Measurements from ENCODE around the gene CLSTN3. TPM values are rescaled to one million over a fixed set of nuclear protein-coding genes. Genes with fewer than 3 reads are reported as not detected.

CLSTN3 gene
- total and polyA plus RNA-seq, 10 of the 15 experiments (the other 5 are each of a cell fraction or from before 2014, with no cell fraction given), result 0.09 to 35.9 (median 11.3) TPM

- no peak for TF ChIP-seq YBX1 (IDR thresholded peaks at IDR 0.05)
- TF ChIP-seq EGR1 (IDR thresholded peaks at IDR 0.05; ENCODE audit: borderline replicate concordance in 1 of 2, low read depth in 2 of 2, low read length in 2 of 2), result no peak
- TF ChIP-seq, protein P1, sequence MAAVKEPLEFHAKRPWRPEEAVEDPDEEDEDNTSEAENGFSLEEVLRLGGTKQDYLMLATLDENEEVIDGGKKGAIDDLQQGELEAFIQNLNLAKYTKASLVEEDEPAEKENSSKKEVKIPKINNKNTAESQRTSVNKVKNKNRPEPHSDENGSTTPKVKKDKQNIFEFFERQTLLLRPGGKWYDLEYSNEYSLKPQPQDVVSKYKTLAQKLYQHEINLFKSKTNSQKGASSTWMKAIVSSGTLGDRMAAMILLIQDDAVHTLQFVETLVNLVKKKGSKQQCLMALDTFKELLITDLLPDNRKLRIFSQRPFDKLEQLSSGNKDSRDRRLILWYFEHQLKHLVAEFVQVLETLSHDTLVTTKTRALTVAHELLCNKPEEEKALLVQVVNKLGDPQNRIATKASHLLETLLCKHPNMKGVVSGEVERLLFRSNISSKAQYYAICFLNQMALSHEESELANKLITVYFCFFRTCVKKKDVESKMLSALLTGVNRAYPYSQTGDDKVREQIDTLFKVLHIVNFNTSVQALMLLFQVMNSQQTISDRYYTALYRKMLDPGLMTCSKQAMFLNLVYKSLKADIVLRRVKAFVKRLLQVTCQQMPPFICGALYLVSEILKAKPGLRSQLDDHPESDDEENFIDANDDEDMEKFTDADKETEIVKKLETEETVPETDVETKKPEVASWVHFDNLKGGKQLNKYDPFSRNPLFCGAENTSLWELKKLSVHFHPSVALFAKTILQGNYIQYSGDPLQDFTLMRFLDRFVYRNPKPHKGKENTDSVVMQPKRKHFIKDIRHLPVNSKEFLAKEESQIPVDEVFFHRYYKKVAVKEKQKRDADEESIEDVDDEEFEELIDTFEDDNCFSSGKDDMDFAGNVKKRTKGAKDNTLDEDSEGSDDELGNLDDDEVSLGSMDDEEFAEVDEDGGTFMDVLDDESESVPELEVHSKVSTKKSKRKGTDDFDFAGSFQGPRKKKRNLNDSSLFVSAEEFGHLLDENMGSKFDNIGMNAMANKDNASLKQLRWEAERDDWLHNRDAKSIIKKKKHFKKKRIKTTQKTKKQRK (IDR thresholded peaks at IDR 0.05; ENCODE audit: low read depth, low read length), result no peak
Observed at GRCh38 chr12:7123806-7124522, 6.2 kb upstream of the CLSTN3 start (continued).

DNA sequence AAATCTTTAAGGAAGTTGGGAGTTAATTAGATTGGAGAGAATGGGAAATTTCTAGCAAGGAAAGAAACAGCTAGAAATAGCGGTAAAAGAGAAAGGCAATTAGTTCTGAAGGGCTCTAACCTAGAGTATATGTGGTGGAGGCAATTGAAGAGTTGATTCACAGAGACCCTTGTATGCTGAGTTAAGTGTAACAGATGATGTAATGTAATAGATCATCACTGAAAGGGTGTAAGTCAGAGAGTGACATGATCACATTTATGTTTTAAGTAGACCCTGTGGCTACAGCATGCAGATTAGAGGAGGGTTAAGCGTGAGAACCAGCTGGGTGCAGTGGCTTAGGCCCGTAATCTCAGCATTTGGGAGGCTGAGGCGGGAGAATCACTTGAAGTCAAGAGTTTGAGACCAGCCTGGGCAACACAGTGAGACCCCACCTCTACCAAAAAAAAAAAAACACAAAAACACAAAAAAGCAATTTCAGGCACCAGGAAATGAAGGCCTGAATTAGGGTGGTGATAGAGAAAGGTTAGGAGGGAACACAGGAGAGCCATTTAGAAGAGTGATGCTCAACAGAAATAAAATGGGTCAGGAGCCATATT, 4.4 kb upstream of the CLSTN3 start:
- SMC1A ChIA-PET (ENCODE audit: uncharacterized antibody, unreplicated experiment), result interaction anchor here (0.7 to 1.2 kb wide), 3 partner anchors 9 to 19 kb away, joined by 3 to 4 read pairs (median 3); no protein-coding TSS in a partner anchor

More for the DNA sequence above, 4.4 kb upstream of the CLSTN3 start:
- H3K9me3 ChIP-seq (replicated peaks; ENCODE audit: control insufficient read depth, insufficient read depth, low read length), result no peaks in the 10 kb centered on the region
- no peak overlapping the region for H3K9ac ChIP-seq (ENCODE audit: control insufficient read depth, insufficient read depth, low read length)
- ChIA-PET POLR2A (interaction anchor here (0.7 to 0.9 kb wide), 3 partner anchors 13 to 655 kb away, joined by 3 to 4 read pairs (median 3); no protein-coding TSS in a partner anchor), CTCF (interaction anchor here (1.5 to 5.1 kb wide), 3 partner anchors 13 to 19 kb away, joined by 3 to 21 read pairs (median 6); no protein-coding TSS in a partner anchor), RAD21 (ENCODE audit: unreplicated experiment) (no interaction called here)
- TF ChIP-seq SMAD1 (IDR thresholded peaks at IDR 0.05; ENCODE audit: low read depth, partially characterized antibody), result no peak
- H3K27me3 ChIP-seq (replicated peaks in 1 of 2; ENCODE audit: control insufficient read depth in 2 of 2, insufficient read depth in 2 of 2, low read length in 1 of 2), result no peaks in the 10 kb centered on the region
- H2AFZ ChIP-seq (ENCODE audit: control insufficient read depth, low read depth, low read length), result no peak overlapping the region
- H3K79me2 ChIP-seq (ENCODE audit: control insufficient read depth, insufficient read depth, low read length), result no peaks in the 10 kb centered on the region
- ATAC-seq, result no peak
- H3K4me3 ChIP-seq, result no peak overlapping the region
- H3K27ac ChIP-seq (ENCODE audit: control insufficient read depth, insufficient read depth), result no peak overlapping the region
- intact Hi-C loops (cut with micrococcal nuclease; ENCODE audit: unreplicated experiment), result no loop called here
- H3K4me2 ChIP-seq (ENCODE audit: control insufficient read depth, insufficient read depth), result no peak overlapping the region
- WGBS (ENCODE audit: insufficient coverage, insufficient replicate concordance, low lambda C conversion rate, missing lambda C conversion rate), result 86% methylated on average over 4 of the region's 4 CpGs
- H4K20me1 ChIP-seq (ENCODE audit: control insufficient read depth, insufficient read depth), result no peaks in the 10 kb centered on the region
- H3K4me1 ChIP-seq (ENCODE audit: control insufficient read depth, insufficient read depth, low read length), result peaks cover 3% of the 10 kb centered on the region
- no peak for FAIRE-seq
- in situ Hi-C loops (cut with MboI), result no loop called here
- H3K36me3 ChIP-seq (ENCODE audit: control insufficient read depth in 2 of 2, insufficient read depth in 2 of 2, low read length in 1 of 2), result no peaks in the 10 kb centered on the region; a peak in 1 of 4 replicates
- DNase-seq (ENCODE audit: low read depth, low spot score), result no peak
- no TSS peak for BruUV-seq (replicated peaks)
